Epithelial cell of esophagus (primary cell): ENCODE data around the gene MOAP1.
"Not testable (repeated sequence)": the region's sequence is repeated elsewhere in the genome, so short reads cannot be mapped to it uniquely, and the experiment has no call there.

Experiments
- DNase-seq: peaks from one replicate; pipeline ENCODE4 v3.0.0; 2010; ENCODE audit warnings: low read depth
- H3K4me3 ChIP-seq: 2 replicates; pipeline ENCODE4 v1.5.1; 2011; ENCODE audit warnings: mild to moderate bottlenecking, low read length, control low read depth
- CTCF ChIP-seq: IDR thresholded peaks from 2 replicates; pipeline ENCODE4 v1.5.1; 2011; ENCODE audit warnings: low read depth, mild to moderate bottlenecking, low read length, control low read depth, inconsistent platforms; ENCODE audit not compliant: insufficient read depth; ENCODE audit errors: missing control alignments

MOAP1 gene

GRCh38 chr14:93163564-93163963 is 21.1 kb downstream of the MOAP1 start:
- H3K4me3 ChIP-seq, result no peak overlapping the region
- TF ChIP-seq CTCF, result no peak
- DNase-seq, result no peak

- H3K4me3 ChIP-seq, result no peak overlapping the region
- TF ChIP-seq CTCF, result no peak
- DNase-seq, result no peak
Measured at GRCh38 chr14:93161411-93161940, 23.2 kb downstream of the MOAP1 start.

GRCh38 chr14:93160353-93160801 is 24.3 kb downstream of the MOAP1 start:
- TF ChIP-seq CTCF, result peak; percentile 61
- DNase-seq, result peak; percentile 40
- H3K4me3 ChIP-seq, result no peak overlapping the region

- DNase-seq, H3K4me3 ChIP-seq: not testable (repeated sequence)
Measured at GRCh38 chr14:93159625-93160352, 24.9 kb downstream of the MOAP1 start.

- DNase-seq, H3K4me3 ChIP-seq: not testable (repeated sequence)
Measured at GRCh38 chr14:93158349-93158748, 26.3 kb downstream of the MOAP1 start.

GRCh38 chr14:93156693-93157369 is 27.9 kb downstream of the MOAP1 start:
- H3K4me3 ChIP-seq, result no peak overlapping the region
- no peak for TF ChIP-seq CTCF
- DNase-seq, result peak; percentile 21

GRCh38 chr14:93155667-93156066 is 29.0 kb downstream of the MOAP1 start:
- DNase-seq, result peak; percentile 50
- no peak for TF ChIP-seq CTCF
- no peak overlapping the region for H3K4me3 ChIP-seq

GRCh38 chr14:93153121-93153520 is 31.6 kb downstream of the MOAP1 start:
- H3K4me3 ChIP-seq, result no peak overlapping the region
- peak; percentile 16 for DNase-seq
- TF ChIP-seq CTCF, result no peak
